GM23338 (cell line): ENCODE measurements around the gene GNL3.

Experiments used
- CREB1 ChIP-seq: fragments of 250-450 bp; sonication (Bioruptor Pico); IDR thresholded peaks from 2 replicates; pipeline ENCODE4 v1.5.0; 2020; ENCODE audit warnings: low read depth, mild to moderate bottlenecking, moderate library complexity
- CTCF ChIP-seq, 2 experiments: fragments of 200-600 bp in 1 of 2; sonication (generic) in 1 of 2; conservative IDR thresholded peaks; 2 replicates each; pipeline versions ENCODE4 v1.5.1 to v1.6.1; 2016 to 2017; ENCODE audit warnings: antibody characterized with exemption in 2 of 2, low read depth in 2 of 2, mild to moderate bottlenecking in 2 of 2, moderate library complexity in 1 of 2
- ETS1 ChIP-seq: IDR thresholded peaks from 2 replicates; pipeline ENCODE4 v1.6.1; 2016; ENCODE audit warnings: antibody characterized with exemption
- EZH2 ChIP-seq: fragments of 200-600 bp; sonication (generic); IDR thresholded peaks from one replicate; pipeline ENCODE4 v1.8.0; 2017; ENCODE audit warnings: antibody characterized with exemption, mild to moderate bottlenecking, low read depth; ENCODE audit not compliant: unreplicated experiment
- EZH2phosphoT487 ChIP-seq: fragments of 200-600 bp; sonication (generic); IDR thresholded peaks from one replicate; pipeline ENCODE4 v1.8.1; 2018; ENCODE audit warnings: antibody characterized with exemption; ENCODE audit not compliant: unreplicated experiment
- JUNB ChIP-seq: IDR thresholded peaks from one replicate; pipeline ENCODE4 v1.6.1; 2016; ENCODE audit warnings: antibody characterized with exemption; ENCODE audit not compliant: unreplicated experiment
- NANOG ChIP-seq: IDR thresholded peaks from 2 replicates; pipeline ENCODE4 v1.6.1; 2016; ENCODE audit warnings: antibody characterized with exemption, borderline replicate concordance
- POLR2AphosphoS5 ChIP-seq: IDR thresholded peaks from 2 replicates; pipeline ENCODE4 v1.6.1; 2016; ENCODE audit warnings: antibody characterized with exemption, low read depth
- REST ChIP-seq: IDR thresholded peaks from one replicate; pipeline ENCODE4 v1.6.1; 2018; ENCODE audit warnings: antibody characterized with exemption; ENCODE audit not compliant: unreplicated experiment
- STAT1 ChIP-seq: IDR thresholded peaks from one replicate; pipeline ENCODE4 v1.6.1; 2016; ENCODE audit warnings: antibody characterized with exemption; ENCODE audit not compliant: unreplicated experiment
- ZNF331 ChIP-seq: fragments of 250-450 bp; sonication (Bioruptor Pico); IDR thresholded peaks from 2 replicates; pipeline ENCODE4 v1.5.0; 2020; ENCODE audit warnings: low read depth, mild to moderate bottlenecking, moderate library complexity

- TF ChIP-seq CTCF (conservative IDR thresholded peaks at IDR 0.05; ENCODE audit: low read depth in 2 of 2) (no peak), EZH2 (no peak), REST (no peak), EZH2phosphoT487 (no peak), CREB1 (no peak), POLR2AphosphoS5 (no peak), ETS1 (no peak), STAT1 (no peak), JUNB (no peak), NANOG (no peak), ZNF331 (CRISPR knock-in tag) (no peak)
Measured at GRCh38 chr3:52690560-52690959, 4.7 kb downstream of the GNL3 start.
